HK-2 (cell line): ENCODE measurements around the gene FLT3.

ENCODE experiments used
- DNase-seq: peaks from one replicate; pipeline ENCODE4 v3.0.0-alpha.2; 2018; ENCODE audit not compliant: unreplicated experiment

Gene FLT3

GRCh38 chr13:28001837-28002473 is 98.4 kb downstream of the FLT3 start:
- no peak for DNase-seq

- DNase-seq, result no peak
Measured at GRCh38 chr13:28001049-28001448, 99.3 kb downstream of the FLT3 start.

DNA sequence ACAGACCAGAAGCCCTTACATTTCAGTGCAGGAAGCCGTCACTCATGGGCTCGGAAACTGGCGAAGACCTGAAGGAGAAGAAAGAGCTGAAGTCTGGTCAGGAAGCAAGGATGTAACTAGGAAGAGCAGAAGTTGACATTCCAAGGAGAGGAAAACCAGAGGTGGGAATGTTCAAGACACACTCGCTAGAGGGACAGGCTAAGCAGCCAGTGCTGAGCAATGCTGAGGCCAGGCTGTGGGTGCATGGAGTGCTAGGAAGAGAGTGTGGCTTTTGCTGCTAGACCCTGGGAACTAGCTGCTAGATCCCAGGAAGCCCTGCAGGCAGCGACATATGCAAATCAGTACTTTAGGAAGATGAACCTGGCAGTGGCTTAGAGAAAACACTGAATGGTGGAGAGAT is 99.8 kb downstream of the FLT3 start:
- DNase-seq, result no peak

DNA sequence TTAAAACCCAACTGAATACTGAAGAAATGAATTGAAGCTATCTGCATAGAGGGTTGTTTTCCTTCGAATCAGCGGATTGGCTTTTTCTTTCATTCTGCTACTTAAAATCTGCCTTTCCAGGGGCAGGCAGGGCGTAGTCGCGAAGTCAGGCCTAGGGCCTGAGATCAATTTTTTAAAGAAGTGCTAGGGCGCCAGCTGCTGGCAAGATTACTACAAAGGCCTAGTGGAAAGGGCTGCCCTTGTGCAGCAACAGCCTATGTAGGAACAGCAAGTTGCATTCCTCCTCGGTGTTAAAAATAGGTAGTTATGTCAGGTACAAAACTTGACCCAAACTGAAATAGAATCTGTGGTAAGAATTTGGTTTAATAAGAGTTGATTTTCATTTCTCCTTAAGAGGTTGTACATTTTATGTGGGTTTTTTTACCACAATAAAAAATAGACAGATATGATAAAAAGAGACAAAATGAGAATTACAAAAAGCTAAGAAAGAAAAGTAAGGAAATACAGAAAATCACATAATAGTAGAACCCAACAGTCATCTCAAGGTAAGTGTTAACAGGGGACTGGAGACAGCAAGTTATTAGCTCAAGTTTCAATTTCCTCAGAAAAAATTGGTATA is 102.4 kb downstream of the FLT3 start:
- no peak for DNase-seq

DNA sequence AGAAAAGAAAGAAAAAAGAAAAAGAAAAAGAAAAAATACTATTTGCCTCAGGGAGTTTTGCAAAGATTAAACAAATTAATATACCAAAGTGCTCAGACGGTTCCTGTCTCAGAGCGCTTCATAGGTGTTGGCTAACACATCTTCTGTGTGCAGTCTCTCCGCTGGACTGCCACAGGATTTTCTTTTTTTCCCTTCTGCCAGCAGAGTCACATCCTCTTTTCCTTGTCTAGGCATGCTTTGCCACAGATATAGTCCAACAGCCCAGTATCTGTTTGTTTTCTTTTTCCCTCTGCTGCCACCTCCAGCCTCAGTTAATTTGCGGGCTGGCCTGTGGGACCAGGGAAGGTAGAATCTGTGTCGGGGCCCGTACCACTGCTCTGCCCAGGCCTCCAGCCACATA is 108.5 kb downstream of the FLT3 start:
- no peak for DNase-seq

DNA sequence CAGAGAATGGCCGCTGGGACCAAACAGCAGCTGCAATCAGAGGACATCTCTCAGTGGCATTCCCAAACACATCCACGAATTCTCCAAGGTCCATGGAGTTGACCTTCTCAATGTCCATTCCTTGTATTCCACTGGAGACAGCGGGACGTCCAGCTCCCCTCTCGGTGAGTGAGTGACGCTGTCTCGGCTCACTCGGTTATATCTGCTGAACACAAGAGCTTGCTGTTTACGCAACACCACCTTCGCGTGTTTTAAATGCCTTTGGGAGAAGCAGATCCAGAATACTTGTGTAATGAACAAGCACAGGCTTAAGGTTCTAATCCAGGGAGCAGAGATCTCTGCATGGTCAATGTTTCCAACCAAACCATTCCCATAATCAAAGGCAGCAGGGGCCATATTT is 111.9 kb downstream of the FLT3 start, which contains the start of gene URAD:
Gene URAD, minus strand, starts transcription at position 174 of the 400 bp plus-strand sequence. Its CDS starts 56 bp downstream, at position 118.
- DNase-seq, result no peak

DNA sequence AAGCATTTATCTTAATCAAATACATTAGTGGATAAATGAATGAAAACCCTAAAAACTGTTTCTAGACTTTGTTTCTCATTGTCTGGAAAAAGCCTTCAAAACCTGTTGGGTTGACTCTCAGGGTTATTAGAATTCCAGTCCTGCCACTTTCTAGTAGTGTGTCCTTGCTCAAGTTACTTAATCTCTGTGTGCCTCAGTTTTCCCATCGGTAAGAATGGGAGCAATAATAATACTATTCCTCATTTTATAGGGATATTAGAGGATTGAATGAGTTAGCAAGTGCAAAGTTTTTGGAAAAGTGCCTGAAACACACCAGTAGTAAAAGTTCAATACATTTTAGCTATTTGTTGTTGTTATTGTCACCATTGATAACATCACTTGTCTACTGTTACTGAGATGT is 114.8 kb downstream of the FLT3 start:
- DNase-seq, result no peak

DNA sequence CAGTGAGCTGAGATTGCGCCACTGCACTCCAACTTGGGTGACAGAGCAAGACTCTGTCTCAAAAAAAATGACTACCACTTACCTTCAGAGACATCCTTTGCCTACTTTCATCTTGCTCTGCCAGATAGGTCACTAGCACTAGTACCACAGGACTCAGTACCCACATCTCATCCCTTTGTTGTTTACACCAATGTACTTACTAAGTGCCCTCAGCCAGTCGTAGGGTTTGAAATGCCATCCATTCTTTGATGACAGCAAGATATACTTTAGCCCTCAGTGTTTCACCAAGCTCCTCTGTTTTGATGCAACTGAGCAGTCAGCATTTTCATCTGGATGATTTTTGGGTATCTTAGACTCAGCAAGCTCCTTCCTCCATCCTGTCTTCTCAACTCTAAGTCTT is 118.0 kb downstream of the FLT3 start:
- DNase-seq, result no peak

- DNase-seq, result no peak
Measured at GRCh38 chr13:27981006-27981708, 119.2 kb downstream of the FLT3 start.

DNA sequence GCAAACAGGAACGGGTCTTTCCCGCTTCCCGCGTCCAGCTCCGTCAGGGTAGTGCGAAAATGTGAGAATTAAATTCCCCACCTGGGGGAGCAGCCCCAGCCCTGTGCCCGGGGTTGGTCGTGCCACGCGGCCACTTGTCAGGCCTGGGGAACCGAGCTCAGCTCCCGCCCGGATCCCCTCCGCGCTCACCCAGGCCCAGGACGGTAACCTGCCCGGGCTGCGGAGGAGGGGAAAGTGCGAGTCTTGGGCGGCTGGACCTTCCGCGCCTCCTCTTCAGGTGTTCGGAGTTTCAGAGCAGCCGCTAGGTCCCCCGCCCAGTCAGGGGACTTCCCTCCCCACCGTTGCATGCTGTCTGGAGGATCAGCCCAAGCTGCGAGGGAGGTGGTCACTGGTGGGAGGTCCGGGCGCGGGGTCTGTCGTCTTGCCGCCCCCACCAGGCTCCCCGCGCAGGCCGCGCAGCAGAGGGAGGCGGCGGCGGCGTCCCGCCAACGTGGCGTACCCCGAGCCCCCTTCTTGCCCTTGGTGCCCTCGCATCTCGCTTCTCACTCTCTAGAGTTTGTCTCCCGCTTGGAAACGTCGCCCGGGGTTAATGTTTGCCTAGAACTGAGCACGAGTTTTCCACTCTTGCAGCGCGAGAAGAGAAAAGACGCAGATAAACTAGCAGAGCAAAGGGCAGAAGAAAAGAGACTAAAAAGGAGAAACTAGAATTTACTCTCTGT is 119.9 kb downstream of the FLT3 start:
- DNase-seq, result no peak

DNA sequence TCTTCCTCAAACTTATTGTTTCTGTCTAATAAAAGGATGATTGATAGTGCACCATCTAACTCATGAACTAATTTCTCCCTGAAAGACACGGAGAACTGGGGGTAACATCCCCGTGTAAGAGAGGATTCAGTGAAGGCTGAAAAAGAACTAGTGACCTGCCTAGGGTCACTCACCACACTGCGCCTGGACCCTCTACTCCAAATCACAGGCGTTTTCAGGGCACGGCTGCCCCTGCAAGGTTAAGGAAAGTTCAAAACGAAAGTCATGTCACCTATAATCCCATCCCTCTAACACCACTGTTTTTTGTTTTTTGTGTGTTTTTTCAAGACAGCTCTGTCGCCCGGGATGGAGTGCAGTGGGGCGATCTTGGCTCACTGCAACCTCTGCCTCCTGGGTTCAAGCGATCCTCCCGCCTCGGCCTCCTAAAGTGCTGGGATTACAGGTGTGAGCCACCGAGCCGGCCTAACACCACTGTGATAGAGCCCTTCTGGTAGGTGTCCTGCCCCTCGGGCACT is 120.6 kb downstream of the FLT3 start:
- no peak for DNase-seq

DNA sequence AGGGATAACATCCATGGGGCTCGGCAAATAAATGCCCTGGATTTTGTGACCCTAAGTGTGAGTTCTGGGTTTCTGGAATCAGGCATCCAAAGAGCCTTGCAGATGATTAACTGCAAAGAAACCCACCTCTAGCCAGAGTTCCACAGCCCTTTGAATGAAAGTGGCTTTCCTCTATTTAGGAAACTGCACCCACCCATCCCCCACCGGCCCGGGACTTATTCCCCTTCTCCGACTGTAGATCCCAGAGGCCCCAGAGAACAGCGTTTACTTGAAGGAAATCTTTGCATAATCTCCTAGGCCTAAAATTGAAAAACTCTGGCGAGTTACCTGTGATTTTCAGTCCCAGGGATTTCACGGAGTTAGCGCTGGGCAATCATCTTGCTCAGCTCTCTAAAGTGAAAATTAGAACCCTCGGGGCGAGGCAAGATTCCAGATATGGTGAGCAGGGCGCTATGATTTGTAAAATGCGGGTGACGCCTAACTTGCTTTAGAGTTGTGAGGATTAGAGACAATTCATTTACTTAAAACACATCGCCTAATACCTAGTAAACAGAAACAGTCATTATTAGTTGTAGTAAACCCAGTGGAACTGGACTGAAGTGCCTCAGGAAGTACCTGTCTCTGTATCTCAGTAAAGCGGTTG is 121.3 kb downstream of the FLT3 start:
- DNase-seq, result no peak

GRCh38 chr13:27978301-27978968 is 121.9 kb downstream of the FLT3 start:
- no peak for DNase-seq

DNA sequence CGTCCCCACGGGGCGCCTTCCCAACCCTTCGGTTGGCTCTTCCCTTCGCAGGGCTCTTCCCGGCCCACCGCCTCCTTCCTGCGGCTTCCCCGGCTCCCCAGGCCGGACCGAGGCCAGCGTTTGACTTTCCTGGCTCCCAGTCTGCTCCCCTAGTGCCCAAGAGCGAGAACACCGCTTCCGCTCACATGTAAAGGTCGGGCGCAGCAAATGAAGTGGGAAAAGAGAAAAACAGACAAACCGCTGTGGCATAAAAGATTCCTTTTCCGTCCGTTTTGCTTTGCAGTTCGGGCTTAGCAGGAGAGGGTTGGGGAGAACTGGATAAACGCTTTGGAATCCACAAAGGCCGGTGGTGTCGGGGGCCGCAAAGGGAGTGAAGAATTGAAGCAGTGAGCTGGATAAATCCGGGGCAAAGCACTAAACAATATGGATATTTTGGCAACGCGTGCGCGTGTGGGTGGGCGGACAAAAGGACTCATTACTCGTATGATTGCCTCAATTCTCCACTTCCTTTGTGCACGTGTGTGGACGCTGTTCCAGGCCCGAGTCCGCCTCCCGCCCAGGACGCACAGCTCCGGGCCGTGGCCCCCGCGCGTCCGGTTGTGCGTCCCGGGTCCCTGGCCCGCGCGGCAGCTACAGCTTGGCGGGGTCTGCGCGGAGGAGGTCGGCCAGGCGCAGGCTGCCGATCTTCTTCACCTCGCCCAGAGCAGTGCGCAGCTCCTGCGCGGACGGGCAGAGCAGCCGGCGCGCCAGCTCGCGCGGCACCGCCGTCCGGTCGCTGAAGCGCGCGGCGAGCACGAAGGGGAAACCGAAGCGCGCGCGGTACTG is 122.7 kb downstream of the FLT3 start:
- DNase-seq, result no peak

GRCh38 chr13:27976362-27977091 is 123.8 kb downstream of the FLT3 start:
- no peak for DNase-seq

- no peak for DNase-seq
Measured at GRCh38 chr13:27975564-27976361, 124.6 kb downstream of the FLT3 start.

GRCh38 chr13:27973961-27974662 is 126.3 kb downstream of the FLT3 start:
- no peak for DNase-seq

- DNase-seq, result no peak
Measured at GRCh38 chr13:27973291-27973690, 127.1 kb downstream of the FLT3 start.
